HTR-8/SVneo (cell line): ENCODE data around the gene HIVEP3.
"Not testable (repeated sequence)": the region's sequence is repeated elsewhere in the genome, so short reads cannot be mapped to it uniquely, and the experiment has no call there.

Experiments used
- DNase-seq: peaks from one replicate; pipeline ENCODE4 v3.0.0; 2011; ENCODE audit warnings: low spot score, mixed read lengths; ENCODE audit not compliant: insufficient read length
- FAIRE-seq: peaks from 2 replicates; lab custom pipeline; 2011; peaks lifted over from hg19 to GRCh38; lab: Jason Lieb, UNC

Gene HIVEP3

GRCh38 chr1:41560931-41561330 lies 357.8 kb downstream of the HIVEP3 start:
- DNase-seq = no peak
- no peak for FAIRE-seq

- no peak for FAIRE-seq
- DNase-seq = no peak
These were observed 358.2 kb downstream of the HIVEP3 start for GRCh38 chr1:41560496-41560895.

GRCh38 chr1:41559331-41559730 lies 359.4 kb downstream of the HIVEP3 start:
- DNase-seq = no peak
- FAIRE-seq = no peak

GRCh38 chr1:41558761-41559171 lies 360.0 kb downstream of the HIVEP3 start:
- no peak for DNase-seq
- no peak for FAIRE-seq

DNA sequence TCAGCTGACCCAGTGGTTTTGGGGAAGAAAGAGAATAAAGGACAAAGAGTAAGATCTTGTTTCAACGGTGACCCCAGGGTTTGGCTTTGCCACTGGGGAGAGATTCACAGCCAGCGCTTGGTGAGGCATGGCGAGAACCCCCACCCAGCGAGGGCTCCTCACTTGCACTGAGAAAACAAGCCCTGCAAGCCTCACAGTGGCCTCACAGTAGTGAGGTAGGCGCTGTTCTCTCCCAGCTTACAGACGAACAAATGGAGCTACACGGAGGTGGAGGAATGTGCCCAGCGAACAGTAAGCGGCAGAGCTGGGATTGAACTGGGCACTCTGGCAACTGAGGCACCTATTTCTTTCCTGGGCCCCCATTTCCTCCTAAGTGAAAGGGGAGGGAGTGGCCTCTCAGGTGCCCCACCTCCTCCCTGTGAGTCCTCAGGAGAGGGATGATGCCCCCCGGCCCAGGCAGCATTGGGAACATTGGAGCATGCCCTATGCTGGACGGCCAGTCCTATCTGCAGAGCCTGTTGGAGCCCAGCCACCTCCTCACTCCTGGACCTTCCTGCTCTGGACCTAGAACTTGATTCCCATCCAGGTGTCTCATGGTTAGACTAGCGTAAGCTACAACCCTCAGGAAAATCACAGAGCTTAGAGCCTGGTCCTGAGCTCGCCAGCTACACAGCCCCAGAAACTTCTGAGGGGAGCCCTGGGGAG lies 360.8 kb downstream of the HIVEP3 start:
- DNase-seq (no peak), FAIRE-seq (no peak)

DNA sequence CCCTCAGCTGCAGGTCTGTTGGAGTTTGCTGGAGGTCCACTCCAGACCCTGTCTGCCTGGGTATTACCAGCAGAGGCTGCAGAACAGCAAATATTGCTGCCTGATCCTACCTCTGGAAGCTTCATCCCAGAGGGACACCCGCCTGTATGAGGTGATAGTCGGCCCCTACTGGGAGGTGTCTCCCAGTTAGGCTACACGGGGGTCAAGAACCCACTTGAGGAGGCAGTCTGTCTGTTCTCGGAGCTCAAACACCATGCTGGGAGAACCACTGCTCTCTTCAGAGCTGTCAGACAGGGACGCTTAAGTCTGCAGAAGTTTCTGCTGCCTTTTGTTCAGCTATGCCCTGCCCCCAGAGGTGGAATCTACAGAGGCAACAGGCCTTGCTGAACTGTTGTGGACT lies 364.0 kb downstream of the HIVEP3 start:
- FAIRE-seq, DNase-seq: not testable (repeated sequence)

GRCh38 chr1:41547781-41548560 lies 370.8 kb downstream of the HIVEP3 start:
- FAIRE-seq (no peak), DNase-seq (no peak)

GRCh38 chr1:41547336-41547735 lies 371.4 kb downstream of the HIVEP3 start:
- no peak for DNase-seq
- FAIRE-seq = no peak

- DNase-seq (no peak), FAIRE-seq (no peak)
These were observed 371.9 kb downstream of the HIVEP3 start for GRCh38 chr1:41546833-41547135.

GRCh38 chr1:41545996-41546832 lies 372.5 kb downstream of the HIVEP3 start:
- FAIRE-seq = no peak
- no peak for DNase-seq

DNA sequence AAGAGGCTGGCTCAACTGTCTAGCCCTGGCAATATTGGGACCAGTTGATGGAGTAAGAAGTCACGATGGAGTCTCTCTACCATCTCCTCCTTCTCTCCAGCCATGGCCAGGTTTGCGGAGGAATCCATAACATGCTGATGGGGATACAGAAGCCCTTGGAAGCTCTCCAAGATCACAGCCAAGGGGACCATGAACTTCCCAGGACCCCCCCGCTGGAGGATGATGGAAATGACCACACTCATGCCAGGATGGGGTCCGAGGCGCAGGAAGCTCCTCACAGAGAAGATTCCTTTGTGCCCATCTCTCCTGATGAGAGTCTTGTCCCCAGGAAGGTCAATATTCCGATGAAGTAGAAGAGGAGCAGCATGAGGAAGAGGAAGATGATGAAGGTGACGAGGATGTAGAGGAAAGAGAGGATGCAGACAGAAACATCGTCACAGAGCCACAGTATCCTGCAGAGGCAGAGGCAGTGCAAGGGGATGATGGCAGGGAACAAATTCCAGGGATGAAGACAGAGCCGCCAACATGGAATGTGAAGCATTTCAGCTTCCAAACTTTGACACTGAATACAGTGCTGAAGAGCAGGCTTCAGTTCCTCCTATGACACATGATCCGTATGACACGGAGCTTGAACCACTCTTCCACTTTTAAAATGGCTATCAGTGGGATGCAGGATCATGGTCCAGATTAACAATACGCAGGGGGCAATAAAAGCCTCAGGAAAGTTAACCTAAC lies 376.4 kb downstream of the HIVEP3 start:
- FAIRE-seq (no peak), DNase-seq (no peak)

DNA sequence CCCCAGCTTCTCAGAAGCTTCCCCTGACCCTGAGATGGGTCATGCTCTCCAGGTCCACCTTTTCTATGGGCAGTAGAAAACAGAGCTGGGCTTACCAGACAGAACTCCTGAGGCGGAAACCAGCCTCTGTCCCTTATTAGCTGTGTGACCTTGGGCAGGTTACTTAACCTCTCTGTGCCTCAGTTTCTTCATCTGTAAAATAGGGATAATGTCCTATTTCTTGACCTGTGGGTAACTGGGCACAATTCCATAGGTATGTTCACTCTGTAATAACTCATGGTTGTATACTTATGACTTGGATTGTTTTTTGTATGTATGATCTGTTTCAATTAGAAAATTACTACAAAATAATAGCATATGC lies 377.1 kb downstream of the HIVEP3 start:
- no peak for FAIRE-seq

DNA sequence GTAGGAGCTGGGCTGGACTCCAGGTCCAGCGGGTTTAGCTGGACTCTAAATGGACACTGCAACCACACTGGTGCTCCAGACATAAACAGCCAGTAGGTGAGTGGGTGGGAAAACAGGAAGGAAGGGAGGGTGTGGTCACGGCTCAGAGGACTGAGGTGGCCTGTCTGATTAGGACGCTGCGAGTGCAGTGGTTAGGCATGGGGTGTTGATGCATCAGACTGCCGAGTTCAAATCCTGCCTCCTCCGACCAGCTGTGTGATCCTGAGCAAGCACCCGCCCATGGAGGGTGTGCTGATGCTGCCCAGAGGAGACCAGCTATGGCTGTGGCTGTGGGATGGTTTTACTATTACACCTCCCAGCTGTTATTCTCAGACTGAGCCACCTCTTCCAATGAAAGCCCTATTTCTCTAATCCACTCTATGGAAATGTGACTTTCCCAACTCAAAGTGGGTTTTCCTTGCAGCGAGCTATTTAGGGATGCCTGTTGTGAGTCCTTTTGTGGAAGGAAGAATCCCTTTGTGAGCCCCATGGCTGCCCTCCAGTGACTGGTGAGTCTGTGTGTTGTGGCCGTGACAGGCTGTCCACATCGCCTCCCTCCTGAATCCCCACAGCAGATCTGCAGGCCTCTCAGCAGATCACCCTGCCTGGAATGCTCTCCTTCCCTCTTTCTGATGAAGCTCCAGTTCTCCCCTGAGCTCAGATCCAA lies 377.7 kb downstream of the HIVEP3 start:
- DNase-seq (no peak), FAIRE-seq (no peak)

More for the DNA sequence above, 377.1 kb downstream of the HIVEP3 start:
- no peak for DNase-seq

GRCh38 chr1:41539999-41540398 lies 378.7 kb downstream of the HIVEP3 start:
- FAIRE-seq (no peak), DNase-seq (no peak)

- DNase-seq (no peak), FAIRE-seq (no peak)
These were observed 379.3 kb downstream of the HIVEP3 start for GRCh38 chr1:41539418-41539805.

DNA sequence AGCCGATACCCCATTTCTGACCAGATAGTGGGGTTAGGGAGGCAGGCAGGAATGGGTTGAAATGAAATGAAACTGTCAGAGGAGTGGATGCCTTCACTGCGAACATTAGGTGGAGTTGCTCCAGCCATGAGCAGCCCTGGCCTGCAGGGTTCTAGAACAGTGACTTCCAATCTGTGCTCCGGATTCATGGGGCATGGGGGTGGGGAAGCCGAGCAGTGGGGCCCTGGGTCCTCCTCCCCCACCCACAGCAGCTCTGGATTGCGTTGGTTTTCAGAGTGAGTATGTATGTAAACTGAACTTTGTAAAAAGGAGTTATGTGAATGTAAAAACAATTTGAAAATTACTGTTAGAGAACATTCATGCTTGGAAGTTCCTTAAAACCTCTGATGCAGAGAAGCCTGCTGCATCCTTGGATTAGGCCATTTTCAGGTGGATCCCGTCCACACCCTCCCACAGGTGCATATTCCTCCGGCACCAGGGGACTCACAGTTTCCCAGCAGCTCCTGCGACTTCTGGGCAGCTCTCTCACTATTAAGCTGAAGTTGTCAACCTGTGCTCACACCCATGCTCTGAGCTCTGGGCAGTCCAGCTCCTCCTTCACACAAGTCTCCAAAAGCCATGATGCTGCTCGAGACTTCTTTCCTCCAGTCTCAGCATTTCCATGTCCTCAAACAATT lies 379.8 kb downstream of the HIVEP3 start:
- DNase-seq (no peak), FAIRE-seq (no peak)

DNA sequence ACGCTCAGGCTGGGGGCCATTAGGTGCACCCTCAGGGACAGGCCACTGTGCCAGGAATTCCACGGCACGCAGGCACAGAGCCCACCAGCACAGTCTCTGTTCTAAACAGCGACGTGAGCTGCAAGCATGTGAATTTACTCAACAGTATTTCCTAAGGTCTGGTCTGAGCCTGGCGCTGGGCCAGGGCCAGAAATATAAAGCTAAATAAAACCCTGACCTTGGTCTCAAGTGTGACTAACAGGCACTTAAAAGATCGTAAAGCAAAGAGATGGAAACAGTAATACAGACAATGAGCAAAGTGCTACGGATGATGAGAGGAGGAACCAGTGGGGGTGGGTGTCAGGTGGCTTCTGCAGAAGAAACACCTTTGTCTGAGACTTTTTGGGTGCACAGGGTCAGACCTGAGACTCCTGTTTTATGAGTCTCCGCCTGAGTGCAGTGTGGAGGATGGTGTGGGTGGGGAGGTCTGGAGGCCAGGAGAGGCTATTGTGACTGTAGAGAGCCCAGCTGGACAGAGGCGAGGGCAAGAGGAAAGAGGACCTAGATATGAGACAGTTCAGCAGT lies 380.9 kb downstream of the HIVEP3 start:
- no peak for FAIRE-seq

GRCh38 chr1:41537251-41537650 lies 381.5 kb downstream of the HIVEP3 start:
- peak; percentile 9 for FAIRE-seq
- DNase-seq = no peak

More for the DNA sequence above, 380.9 kb downstream of the HIVEP3 start:
- DNase-seq = no peak

GRCh38 chr1:41536361-41536802 lies 382.3 kb downstream of the HIVEP3 start:
- no peak for DNase-seq
- no peak for FAIRE-seq
